GM12878 (cell line): ENCODE measurements around the gene RORC. TPM values are rescaled to one million over a fixed set of nuclear protein-coding genes. Genes with fewer than 3 reads are reported as not detected.

Experiments used
- FOXK2 ChIP-seq: fragments of 450-650 bp; IDR thresholded peaks from 2 replicates; pipeline ENCODE4 v1.6.1; 2017; ENCODE audit warnings: mild to moderate bottlenecking, moderate library complexity
- GATAD2B ChIP-seq: fragments of 450-650 bp; conservative IDR thresholded peaks from 2 replicates; pipeline ENCODE4 v1.6.1; 2017; ENCODE audit warnings: low read depth, mild to moderate bottlenecking, moderate library complexity
- NR2F1 ChIP-seq: fragments of 450-650 bp; conservative IDR thresholded peaks from 2 replicates; pipeline ENCODE4 v1.6.1; 2017; ENCODE audit warnings: mild to moderate bottlenecking
- RCOR1 ChIP-seq: conservative IDR thresholded peaks from 2 replicates; pipeline ENCODE4 v1.6.1; 2012; ENCODE audit warnings: low read depth, low read length, improper control_type of control experiment
- SIX5 ChIP-seq: IDR thresholded peaks from 2 replicates; pipeline ENCODE4 v1.6.1; 2011; ENCODE audit warnings: mild to moderate bottlenecking, low read depth, low read length, moderate library complexity; ENCODE audit not compliant: severe bottlenecking
- polyA plus RNA-seq, 11 experiments: library from polyadenylated mRNA; depleted of rRNA in 4 of 11; unstranded in 6 of 11; stranded (reverse) in 5 of 11; fragments of >200 nt; fragmentation: Nextera tagmentation in 4 of 11; fragmentation: Illumina TruSeq in 1 of 11; extraction: Ambion mirVana in 4 of 11; extraction: Trizol in 1 of 11; gene quantifications; 1 replicate in 1 of 11; 2 replicates in 10 of 11; pipeline versions ENCODE4 v1.2.1 to v1.2.3, GENCODE V29; 2011 to 2016; ENCODE audit warnings: inconsistent platforms in 2 of 11, missing spikeins in 2 of 11, low read depth in 1 of 11
- small RNA-seq: library from RNA; depleted of rRNA; stranded (forward); fragments of <200 nt; gene quantifications from one replicate; pipeline ENCODE3, GENCODE V24; 2014
- total RNA-seq, 4 experiments: library from RNA; depleted of rRNA in 3 of 4; stranded (reverse); fragments of >200 nt in 3 of 4; fragmentation: Illumina TruSeq in 1 of 4; extraction: Trizol in 1 of 4; gene quantifications; 2 replicates each; pipeline versions ENCODE4 v1.2.1 to v1.2.3, GENCODE V29; 2013 to 2021

The RORC gene
- total and polyA plus RNA-seq, 10 of the 15 experiments (the other 5 are each of a cell fraction or from before 2014, with no cell fraction given): not detected

DNA sequence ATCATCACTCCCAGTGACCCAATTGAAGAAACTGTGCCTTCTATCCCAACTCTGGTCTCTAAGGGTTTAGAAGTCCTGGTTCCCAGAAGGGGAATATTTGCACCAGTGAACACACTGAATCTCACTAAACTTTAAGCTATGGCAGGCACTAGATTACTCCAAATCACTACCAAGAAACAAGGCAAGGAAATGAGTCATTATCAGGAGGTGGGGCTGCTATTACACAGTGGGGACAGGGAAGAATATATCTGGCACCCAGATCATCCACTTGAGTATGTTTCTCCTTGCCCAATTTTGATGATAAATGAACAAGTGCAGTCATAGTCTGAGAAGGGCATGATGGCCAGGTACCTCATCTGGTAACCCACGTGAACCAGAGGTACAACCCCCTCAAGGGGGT, 75.3 kb downstream of the RORC start (continued):
- TF ChIP-seq SIX5 (no peak), NR2F1 (no peak), GATAD2B (no peak), RCOR1 (no peak), FOXK2 (no peak)

Small RNA genes lying within 50 kb of the gene (small RNA-seq; reads per million reads assigned to genes)
- not detected for gene RF00019

Other genes starting within 250 kb of the RORC start
Only the 7 nearest of the 11 such genes appear.
- gene RIIAD1, start 110.3 kb downstream of the RORC start, total RNA-seq (2014; rRNA removed): not detected in 2 replicates
- gene RIIAD1, start 110.3 kb downstream of the RORC start, total RNA-seq (2014; rRNA removed; fragmentation: Illumina TruSeq; extraction: Trizol): not detected in 2 replicates
- gene RIIAD1, start 110.3 kb downstream of the RORC start, total RNA-seq (2021): not detected in 2 replicates
- gene RIIAD1, start 110.3 kb downstream of the RORC start, polyA plus RNA-seq (2011; rRNA removed): not detected in 2 replicates
- gene RIIAD1, start 110.3 kb downstream of the RORC start, polyA plus RNA-seq (2014; fragmentation: Illumina TruSeq; extraction: Trizol): not detected in 2 replicates
- gene RIIAD1, start 110.3 kb downstream of the RORC start, polyA plus RNA-seq (2014; fragmentation: Nextera tagmentation; extraction: Ambion mirVana): not detected
- gene RIIAD1, start 110.3 kb downstream of the RORC start, polyA plus RNA-seq (2014; rRNA removed): not detected in 2 replicates
- gene RIIAD1, start 110.3 kb downstream of the RORC start, polyA plus RNA-seq (2016; fragmentation: Nextera tagmentation; extraction: Ambion mirVana): not detected
- 109 and 139 TPM in 2 replicates for gene MRPL9, start 68.3 kb downstream of the RORC start, total RNA-seq (2014; rRNA removed)
- gene MRPL9, start 68.3 kb downstream of the RORC start, total RNA-seq (2014; rRNA removed; fragmentation: Illumina TruSeq; extraction: Trizol): 107 and 116 TPM in 2 replicates
- 89.5 and 103 TPM in 2 replicates for gene MRPL9, start 68.3 kb downstream of the RORC start, total RNA-seq (2021)
- 124 and 147 TPM in 2 replicates for gene MRPL9, start 68.3 kb downstream of the RORC start, polyA plus RNA-seq (2011; rRNA removed)
- gene MRPL9, start 68.3 kb downstream of the RORC start, polyA plus RNA-seq (2014; fragmentation: Illumina TruSeq; extraction: Trizol): 103 and 111 TPM in 2 replicates
- 10 to 100 TPM; 35.7 to 66.7 TPM for gene MRPL9, start 68.3 kb downstream of the RORC start, polyA plus RNA-seq (2014; fragmentation: Nextera tagmentation; extraction: Ambion mirVana)
- 87.2 and 91.7 TPM in 2 replicates for gene MRPL9, start 68.3 kb downstream of the RORC start, polyA plus RNA-seq (2014; rRNA removed)
- gene MRPL9, start 68.3 kb downstream of the RORC start, polyA plus RNA-seq (2016; fragmentation: Nextera tagmentation; extraction: Ambion mirVana): 100 to 1,000 TPM; 133 to 161 TPM
- gene TDRKH, start 41.3 kb downstream of the RORC start, total RNA-seq (2014; rRNA removed): 2.4 and 4.3 TPM in 2 replicates
- gene TDRKH, start 41.3 kb downstream of the RORC start, total RNA-seq (2014; rRNA removed; fragmentation: Illumina TruSeq; extraction: Trizol): 2.9 and 3.5 TPM in 2 replicates
- gene TDRKH, start 41.3 kb downstream of the RORC start, total RNA-seq (2021): 3.6 and 5.1 TPM in 2 replicates
- 1.5 and 1.8 TPM in 2 replicates for gene TDRKH, start 41.3 kb downstream of the RORC start, polyA plus RNA-seq (2011; rRNA removed)
- gene TDRKH, start 41.3 kb downstream of the RORC start, polyA plus RNA-seq (2014; fragmentation: Illumina TruSeq; extraction: Trizol): 3.9 and 4.3 TPM in 2 replicates
- 1 to 10 TPM; 1.3 to 1.6 TPM for gene TDRKH, start 41.3 kb downstream of the RORC start, polyA plus RNA-seq (2014; fragmentation: Nextera tagmentation; extraction: Ambion mirVana)
- gene TDRKH, start 41.3 kb downstream of the RORC start, polyA plus RNA-seq (2014; rRNA removed): 2.8 and 3.0 TPM in 2 replicates
- 1 to 10 TPM; 8.3 to 8.4 TPM for gene TDRKH, start 41.3 kb downstream of the RORC start, polyA plus RNA-seq (2016; fragmentation: Nextera tagmentation; extraction: Ambion mirVana)
- gene LINGO4, start 26.4 kb downstream of the RORC start, total RNA-seq (2014; rRNA removed): not detected in 2 replicates
- not detected in 2 replicates for gene LINGO4, start 26.4 kb downstream of the RORC start, total RNA-seq (2014; rRNA removed; fragmentation: Illumina TruSeq; extraction: Trizol)
- not detected in 2 replicates for gene LINGO4, start 26.4 kb downstream of the RORC start, total RNA-seq (2021)
- gene LINGO4, start 26.4 kb downstream of the RORC start, polyA plus RNA-seq (2011; rRNA removed): not detected in 2 replicates
- gene LINGO4, start 26.4 kb downstream of the RORC start, polyA plus RNA-seq (2014; fragmentation: Illumina TruSeq; extraction: Trizol): not detected in 2 replicates
- gene LINGO4, start 26.4 kb downstream of the RORC start, polyA plus RNA-seq (2014; fragmentation: Nextera tagmentation; extraction: Ambion mirVana): not detected
- not detected in 2 replicates for gene LINGO4, start 26.4 kb downstream of the RORC start, polyA plus RNA-seq (2014; rRNA removed)
- gene LINGO4, start 26.4 kb downstream of the RORC start, polyA plus RNA-seq (2016; fragmentation: Nextera tagmentation; extraction: Ambion mirVana): not detected
- gene C2CD4D, start 8.0 kb upstream of the RORC start, total RNA-seq (2014; rRNA removed): 0.11 TPM in 1 of 2 replicates, not detected in the other
- not detected in 2 replicates for gene C2CD4D, start 8.0 kb upstream of the RORC start, total RNA-seq (2014; rRNA removed; fragmentation: Illumina TruSeq; extraction: Trizol)
- gene C2CD4D, start 8.0 kb upstream of the RORC start, total RNA-seq (2021): 0.51 and 0.67 TPM in 2 replicates
- gene C2CD4D, start 8.0 kb upstream of the RORC start, polyA plus RNA-seq (2011; rRNA removed): 0.04 and 0.16 TPM in 2 replicates
- not detected in 2 replicates for gene C2CD4D, start 8.0 kb upstream of the RORC start, polyA plus RNA-seq (2014; fragmentation: Illumina TruSeq; extraction: Trizol)
- under 1 TPM in 1 of 2 experiments, not detected in 1; 0.03 TPM for gene C2CD4D, start 8.0 kb upstream of the RORC start, polyA plus RNA-seq (2014; fragmentation: Nextera tagmentation; extraction: Ambion mirVana)
- gene C2CD4D, start 8.0 kb upstream of the RORC start, polyA plus RNA-seq (2014; rRNA removed): 0.09 and 0.51 TPM in 2 replicates
- under 1 TPM; 0.09 to 0.27 TPM for gene C2CD4D, start 8.0 kb upstream of the RORC start, polyA plus RNA-seq (2016; fragmentation: Nextera tagmentation; extraction: Ambion mirVana)
- gene THEM5, start 21.9 kb upstream of the RORC start, total RNA-seq (2014; rRNA removed): not detected in 2 replicates
- gene THEM5, start 21.9 kb upstream of the RORC start, total RNA-seq (2014; rRNA removed; fragmentation: Illumina TruSeq; extraction: Trizol): not detected in 2 replicates
- not detected in 2 replicates for gene THEM5, start 21.9 kb upstream of the RORC start, total RNA-seq (2021)
- gene THEM5, start 21.9 kb upstream of the RORC start, polyA plus RNA-seq (2011; rRNA removed): not detected in 2 replicates
- gene THEM5, start 21.9 kb upstream of the RORC start, polyA plus RNA-seq (2014; fragmentation: Illumina TruSeq; extraction: Trizol): not detected in 2 replicates
- not detected for gene THEM5, start 21.9 kb upstream of the RORC start, polyA plus RNA-seq (2014; fragmentation: Nextera tagmentation; extraction: Ambion mirVana)
- gene THEM5, start 21.9 kb upstream of the RORC start, polyA plus RNA-seq (2014; rRNA removed): not detected in 2 replicates
- under 1 TPM in 1 of 2 experiments, not detected in 1; 0.16 TPM for gene THEM5, start 21.9 kb upstream of the RORC start, polyA plus RNA-seq (2016; fragmentation: Nextera tagmentation; extraction: Ambion mirVana)
- 13.2 and 14.1 TPM in 2 replicates for gene THEM4, start 77.7 kb upstream of the RORC start, total RNA-seq (2014; rRNA removed)
- 16.7 and 17.1 TPM in 2 replicates for gene THEM4, start 77.7 kb upstream of the RORC start, total RNA-seq (2014; rRNA removed; fragmentation: Illumina TruSeq; extraction: Trizol)
- gene THEM4, start 77.7 kb upstream of the RORC start, total RNA-seq (2021): 11.7 and 13.2 TPM in 2 replicates
- gene THEM4, start 77.7 kb upstream of the RORC start, polyA plus RNA-seq (2011; rRNA removed): 18.6 and 21.9 TPM in 2 replicates
- 26.0 and 26.8 TPM in 2 replicates for gene THEM4, start 77.7 kb upstream of the RORC start, polyA plus RNA-seq (2014; fragmentation: Illumina TruSeq; extraction: Trizol)
- 1 to 10 TPM; 3.4 to 7.2 TPM for gene THEM4, start 77.7 kb upstream of the RORC start, polyA plus RNA-seq (2014; fragmentation: Nextera tagmentation; extraction: Ambion mirVana)
- gene THEM4, start 77.7 kb upstream of the RORC start, polyA plus RNA-seq (2014; rRNA removed): 22.6 and 30.8 TPM in 2 replicates
- gene THEM4, start 77.7 kb upstream of the RORC start, polyA plus RNA-seq (2016; fragmentation: Nextera tagmentation; extraction: Ambion mirVana): 10 to 100 TPM; 21.9 to 25.4 TPM